Activated T-helper 1 cell treated with anti-CD3 and anti-CD28 coated beads, Interleukin-12 subunit alpha, Interleukin-12 subunit beta, Interleukin-2, Interleukin-4 antibody, amounts not matched to agents 30 ng/mL and 10 ng/mL and 1 ng/mL, durations not matched to agents 14 hours and 24 hours and 36 hours (primary cell): ENCODE measurements around the gene SPRED3. TPM values are rescaled to one million over a fixed set of nuclear protein-coding genes. Genes with fewer than 3 reads are reported as not detected.

Experiments used
- total RNA-seq: library from RNA; stranded (reverse); gene quantifications from 2 replicates; pipeline ENCODE4 v1.2.3, GENCODE V29; 2022

The SPRED3 gene
- total RNA-seq, 1 donor from 2014 or later: 2.2 TPM

Other genes starting within 250 kb of the SPRED3 start
- 1.4 and 1.7 TPM in 2 replicates for gene DPF1, start 164.5 kb upstream of the SPRED3 start, total RNA-seq
- gene PPP1R14A, start 132.3 kb upstream of the SPRED3 start, total RNA-seq: 65.1 and 66.9 TPM in 2 replicates
- 79.6 and 86.8 TPM in 2 replicates for gene SPINT2, start 124.1 kb upstream of the SPRED3 start, total RNA-seq
- gene C19orf33, start 84.4 kb upstream of the SPRED3 start, total RNA-seq: 0.71 TPM in 1 of 2 replicates, not detected in the other
- 89.8 and 96.0 TPM in 2 replicates for gene YIF1B, start 72.8 kb upstream of the SPRED3 start, total RNA-seq
- 21.1 and 22.1 TPM in 2 replicates for gene KCNK6, start 68.9 kb upstream of the SPRED3 start, total RNA-seq
- 3.0 and 4.8 TPM in 2 replicates for gene CATSPERG, start 52.9 kb upstream of the SPRED3 start, total RNA-seq
- 292 and 298 TPM in 2 replicates for gene PSMD8, start 14.1 kb upstream of the SPRED3 start, total RNA-seq
- gene GGN, start 663 bp upstream of the SPRED3 start, total RNA-seq: 0.17 and 0.39 TPM in 2 replicates
- 26.6 and 27.5 TPM in 2 replicates for gene FAM98C, start 14.4 kb downstream of the SPRED3 start, total RNA-seq
- 1.5 and 1.8 TPM in 2 replicates for gene RASGRP4, start 37.5 kb downstream of the SPRED3 start, total RNA-seq
- gene RYR1, start 45.0 kb downstream of the SPRED3 start, total RNA-seq: 2.6 and 3.8 TPM in 2 replicates
- gene MAP4K1, start 229.3 kb downstream of the SPRED3 start, total RNA-seq: 159 and 182 TPM in 2 replicates
- gene EIF3K, start 230.5 kb downstream of the SPRED3 start, total RNA-seq: 309 and 326 TPM in 2 replicates